A673 (cell line): Measurements from ENCODE around the gene ARPC2.

Experiments used
- EZH2 ChIP-seq: fragments of 200-600 bp; sonication (generic); IDR thresholded peaks from 2 replicates; pipeline ENCODE4 v1.6.1; 2017; ENCODE audit warnings: borderline replicate concordance, low read depth, mild to moderate bottlenecking, mixed read lengths, antibody characterized with exemption, low read length; ENCODE audit not compliant: poor library complexity, severe bottlenecking
- TF ChIP-seq, protein P1 (sequence below): fragments of 300-800, 200-600 bp; sonication (generic); conservative IDR thresholded peaks from 2 replicates; pipeline ENCODE4 v1.5.1; 2017; ENCODE audit warnings: low read depth, mild to moderate bottlenecking, antibody characterized with exemption, low read length, moderate library complexity, mixed read lengths

- TF ChIP-seq, protein P1, sequence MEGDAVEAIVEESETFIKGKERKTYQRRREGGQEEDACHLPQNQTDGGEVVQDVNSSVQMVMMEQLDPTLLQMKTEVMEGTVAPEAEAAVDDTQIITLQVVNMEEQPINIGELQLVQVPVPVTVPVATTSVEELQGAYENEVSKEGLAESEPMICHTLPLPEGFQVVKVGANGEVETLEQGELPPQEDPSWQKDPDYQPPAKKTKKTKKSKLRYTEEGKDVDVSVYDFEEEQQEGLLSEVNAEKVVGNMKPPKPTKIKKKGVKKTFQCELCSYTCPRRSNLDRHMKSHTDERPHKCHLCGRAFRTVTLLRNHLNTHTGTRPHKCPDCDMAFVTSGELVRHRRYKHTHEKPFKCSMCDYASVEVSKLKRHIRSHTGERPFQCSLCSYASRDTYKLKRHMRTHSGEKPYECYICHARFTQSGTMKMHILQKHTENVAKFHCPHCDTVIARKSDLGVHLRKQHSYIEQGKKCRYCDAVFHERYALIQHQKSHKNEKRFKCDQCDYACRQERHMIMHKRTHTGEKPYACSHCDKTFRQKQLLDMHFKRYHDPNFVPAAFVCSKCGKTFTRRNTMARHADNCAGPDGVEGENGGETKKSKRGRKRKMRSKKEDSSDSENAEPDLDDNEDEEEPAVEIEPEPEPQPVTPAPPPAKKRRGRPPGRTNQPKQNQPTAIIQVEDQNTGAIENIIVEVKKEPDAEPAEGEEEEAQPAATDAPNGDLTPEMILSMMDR, result no peak
- TF ChIP-seq EZH2, result no peak
Observed at GRCh38 chr2:218296200-218296599, 79.2 kb downstream of the ARPC2 start.
